ENCODE results near the gene ANLN.
"Not testable (repeated sequence)": the region's sequence is repeated elsewhere in the genome, so short reads cannot be mapped to it uniquely, and the experiment has no call there.

Gene ANLN

DNA sequence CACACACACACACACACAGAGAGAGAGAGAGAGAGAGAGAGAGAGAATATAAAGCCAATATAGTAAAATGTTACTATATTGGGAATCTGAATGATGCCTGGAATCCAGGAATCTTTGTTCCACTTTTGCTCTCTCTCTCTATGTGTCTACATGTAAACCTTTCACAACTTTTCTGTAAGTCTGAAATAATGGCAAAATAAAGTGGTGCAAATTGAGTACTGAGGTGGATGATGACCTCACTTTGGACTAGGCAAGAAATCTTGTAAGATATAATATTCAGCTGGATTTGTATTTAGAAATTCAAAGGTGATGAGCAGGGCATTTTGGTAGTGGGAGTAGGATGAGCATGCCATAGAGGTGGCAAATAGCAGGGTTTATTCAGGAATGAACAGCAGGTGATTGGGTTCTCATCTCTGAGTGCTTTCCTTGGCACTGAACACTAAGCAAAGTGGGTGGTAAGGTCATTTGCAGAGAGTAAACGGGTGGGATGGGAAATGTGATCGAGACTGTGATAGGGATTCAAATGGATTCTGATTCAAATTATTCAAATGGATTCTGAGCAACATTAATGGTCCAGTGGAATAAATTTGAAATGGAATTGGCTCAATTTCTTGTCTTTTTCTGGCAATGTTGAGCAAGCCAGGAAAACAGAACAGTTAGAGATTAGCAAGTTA, 9.7 kb upstream of the ANLN start:
- H3K9me3 ChIP-seq (ENCODE audit: insufficient read depth, low read length, severe bottlenecking): no peaks in the 10 kb centered on the region
- 0 out of 2 replicates have a peak, but pooled peaks cover 2% of the 10 kb centered on the region for H3K4me1 ChIP-seq (ENCODE audit: insufficient read depth, low read length)
- no peak overlapping the region for H3K9ac ChIP-seq (ENCODE audit: low read depth, low read length)
- H3K4me3 ChIP-seq (ENCODE audit: low read depth in 1 of 2, low read length in 2 of 2): no peak overlapping the region
- H3K4me2 ChIP-seq (ENCODE audit: insufficient read depth, low read length): no peak overlapping the region
- ATAC-seq (ENCODE audit: insufficient read depth, low read depth) (no peak), DNase-seq (no peak)
- no peak overlapping the region for H3K27ac ChIP-seq (ENCODE audit: low read length)
- H3K36me3 ChIP-seq (ENCODE audit: insufficient read depth, low read length): no peaks in the 10 kb centered on the region
- H3K27me3 ChIP-seq (ENCODE audit: insufficient read depth, low read length, poor library complexity): no peaks in the 10 kb centered on the region
- H4K20me1 ChIP-seq (ENCODE audit: insufficient read depth, low read length): no peaks in the 10 kb centered on the region
- no peaks in the 10 kb centered on the region for H3K79me2 ChIP-seq (ENCODE audit: insufficient read depth, low read length)
- no peak overlapping the region for H2AFZ ChIP-seq (ENCODE audit: low read depth, low read length)
- no peak for TF ChIP-seq EZH2 (IDR thresholded peaks at IDR 0.05; ENCODE audit: borderline replicate concordance, low read depth, low read length, severe bottlenecking)
- TF ChIP-seq, protein P1, sequence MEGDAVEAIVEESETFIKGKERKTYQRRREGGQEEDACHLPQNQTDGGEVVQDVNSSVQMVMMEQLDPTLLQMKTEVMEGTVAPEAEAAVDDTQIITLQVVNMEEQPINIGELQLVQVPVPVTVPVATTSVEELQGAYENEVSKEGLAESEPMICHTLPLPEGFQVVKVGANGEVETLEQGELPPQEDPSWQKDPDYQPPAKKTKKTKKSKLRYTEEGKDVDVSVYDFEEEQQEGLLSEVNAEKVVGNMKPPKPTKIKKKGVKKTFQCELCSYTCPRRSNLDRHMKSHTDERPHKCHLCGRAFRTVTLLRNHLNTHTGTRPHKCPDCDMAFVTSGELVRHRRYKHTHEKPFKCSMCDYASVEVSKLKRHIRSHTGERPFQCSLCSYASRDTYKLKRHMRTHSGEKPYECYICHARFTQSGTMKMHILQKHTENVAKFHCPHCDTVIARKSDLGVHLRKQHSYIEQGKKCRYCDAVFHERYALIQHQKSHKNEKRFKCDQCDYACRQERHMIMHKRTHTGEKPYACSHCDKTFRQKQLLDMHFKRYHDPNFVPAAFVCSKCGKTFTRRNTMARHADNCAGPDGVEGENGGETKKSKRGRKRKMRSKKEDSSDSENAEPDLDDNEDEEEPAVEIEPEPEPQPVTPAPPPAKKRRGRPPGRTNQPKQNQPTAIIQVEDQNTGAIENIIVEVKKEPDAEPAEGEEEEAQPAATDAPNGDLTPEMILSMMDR (IDR thresholded peaks at IDR 0.05; ENCODE audit: borderline replicate concordance, extremely low read depth, low read length, poor library complexity, severe bottlenecking): no peak

DNA sequence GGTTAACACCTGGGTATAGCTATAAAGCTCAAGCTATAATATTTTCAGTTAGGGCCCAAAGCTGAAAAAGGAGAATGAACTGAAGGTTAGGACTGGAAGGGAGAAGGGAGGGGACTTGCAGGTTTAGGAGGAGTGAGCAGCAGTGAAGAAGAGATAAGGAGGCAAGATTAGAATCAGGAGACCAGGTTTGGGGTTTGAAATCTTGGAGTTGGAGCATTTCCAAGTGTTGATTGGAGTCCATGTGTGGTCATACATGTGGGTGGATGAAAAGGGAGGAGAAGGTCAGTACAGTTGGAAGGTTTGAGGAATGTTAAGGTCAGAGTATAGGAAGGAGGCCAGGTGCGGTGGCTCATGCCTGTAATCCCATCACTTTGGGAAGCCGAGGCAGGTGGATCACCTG, 8.6 kb upstream of the ANLN start:
- no peaks in the 10 kb centered on the region for H3K27me3 ChIP-seq (ENCODE audit: insufficient read depth, low read length, poor library complexity)
- H3K36me3 ChIP-seq (ENCODE audit: insufficient read depth, low read length): no peaks in the 10 kb centered on the region
- H3K4me2 ChIP-seq (ENCODE audit: insufficient read depth, low read length): no peak overlapping the region
- H2AFZ ChIP-seq (ENCODE audit: low read depth, low read length): no peak overlapping the region
- TF ChIP-seq, protein P1 (IDR thresholded peaks at IDR 0.05; ENCODE audit: borderline replicate concordance, extremely low read depth, low read length, poor library complexity, severe bottlenecking): no peak
- TF ChIP-seq EZH2 (IDR thresholded peaks at IDR 0.05; ENCODE audit: borderline replicate concordance, low read depth, low read length, severe bottlenecking): no peak
- 0 out of 2 replicates have a peak, but pooled peaks cover 2% of the 10 kb centered on the region for H3K4me1 ChIP-seq (ENCODE audit: insufficient read depth, low read length)
- ATAC-seq (ENCODE audit: insufficient read depth, low read depth): no peak
- no peaks in the 10 kb centered on the region for H3K9me3 ChIP-seq (ENCODE audit: insufficient read depth, low read length, severe bottlenecking)
- H3K79me2 ChIP-seq (ENCODE audit: insufficient read depth, low read length): no peaks in the 10 kb centered on the region
- H3K4me3 ChIP-seq (ENCODE audit: low read depth in 1 of 2, low read length in 2 of 2): no peak overlapping the region
- no peak overlapping the region for H3K27ac ChIP-seq (ENCODE audit: low read length)
- no peak overlapping the region for H3K9ac ChIP-seq (ENCODE audit: low read depth, low read length)
- no peaks in the 10 kb centered on the region for H4K20me1 ChIP-seq (ENCODE audit: insufficient read depth, low read length)
- DNase-seq: no peak

DNA sequence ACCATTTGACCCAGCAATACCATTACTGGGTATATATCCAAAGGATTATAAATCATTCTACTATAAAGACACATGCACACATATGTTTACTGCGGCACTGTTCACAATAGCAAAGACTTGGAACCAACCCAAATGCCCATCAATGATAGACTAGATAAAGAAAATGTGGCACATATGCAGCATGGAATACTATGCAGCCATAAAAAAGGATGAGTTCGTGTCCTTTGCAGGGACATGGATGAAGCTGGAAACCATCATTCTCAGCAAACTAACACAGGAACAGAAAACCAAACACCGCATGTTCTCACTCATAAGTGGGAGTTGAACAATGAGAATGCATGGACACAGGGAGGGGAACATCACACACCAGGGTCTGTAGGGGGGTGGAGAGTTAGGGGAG, 6.4 kb upstream of the ANLN start:
- ATAC-seq (ENCODE audit: insufficient read depth, low read depth); H2AFZ ChIP-seq (ENCODE audit: low read depth, low read length): not testable (repeated sequence)

DNA sequence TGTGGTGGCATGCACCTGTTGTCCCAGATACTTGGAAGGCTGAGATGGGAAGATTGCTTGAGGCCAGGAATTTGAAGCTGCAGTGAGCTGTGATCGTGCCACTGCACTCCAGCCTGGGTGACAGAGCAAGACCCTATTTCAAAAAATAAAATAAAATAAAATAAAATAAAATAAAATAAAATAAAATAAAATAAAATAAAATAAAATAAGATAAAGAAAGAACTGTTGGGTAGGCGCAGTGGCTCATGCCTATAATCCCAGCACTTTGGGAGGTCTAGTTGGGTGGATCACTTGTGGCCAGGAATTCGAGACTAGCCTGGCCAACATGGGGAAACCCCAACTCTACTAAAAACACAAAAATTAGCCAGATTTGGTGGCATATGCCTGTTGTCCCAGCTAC, 4.0 kb upstream of the ANLN start:
- ATAC-seq (ENCODE audit: insufficient read depth, low read depth): not testable (repeated sequence)

More for the DNA sequence above, 6.4 kb upstream of the ANLN start:
- not testable (repeated sequence) for H3K9ac ChIP-seq (ENCODE audit: low read depth, low read length); H3K9me3 ChIP-seq (ENCODE audit: insufficient read depth, low read length, severe bottlenecking); H3K4me3 ChIP-seq (ENCODE audit: low read depth in 1 of 2, low read length in 2 of 2); H3K4me1 ChIP-seq (ENCODE audit: insufficient read depth, low read length); H3K27me3 ChIP-seq (ENCODE audit: insufficient read depth, low read length, poor library complexity); H3K27ac ChIP-seq (ENCODE audit: low read length); H3K36me3 ChIP-seq (ENCODE audit: insufficient read depth, low read length); H3K4me2 ChIP-seq (ENCODE audit: insufficient read depth, low read length); DNase-seq; H4K20me1 ChIP-seq (ENCODE audit: insufficient read depth, low read length); H3K79me2 ChIP-seq (ENCODE audit: insufficient read depth, low read length)

More for the DNA sequence above, 4.0 kb upstream of the ANLN start:
- H3K4me2 ChIP-seq (ENCODE audit: insufficient read depth, low read length); H3K4me3 ChIP-seq (ENCODE audit: low read depth in 1 of 2, low read length in 2 of 2); H4K20me1 ChIP-seq (ENCODE audit: insufficient read depth, low read length); H3K27ac ChIP-seq (ENCODE audit: low read length); H3K4me1 ChIP-seq (ENCODE audit: insufficient read depth, low read length); DNase-seq; H2AFZ ChIP-seq (ENCODE audit: low read depth, low read length); H3K36me3 ChIP-seq (ENCODE audit: insufficient read depth, low read length); H3K79me2 ChIP-seq (ENCODE audit: insufficient read depth, low read length); H3K9ac ChIP-seq (ENCODE audit: low read depth, low read length); H3K9me3 ChIP-seq (ENCODE audit: insufficient read depth, low read length, severe bottlenecking); H3K27me3 ChIP-seq (ENCODE audit: insufficient read depth, low read length, poor library complexity): not testable (repeated sequence)

Data from DND-41 (cell line).